NCI-H187 treated with DMSO at 0.1 percent for 48 hours (cell line): ENCODE results near the gene CCDC172.

Experiments used
- DNase-seq: peaks from one replicate; lab custom pipeline; 2025; lab: John Stamatoyannopoulos, UW

Gene CCDC172, protein sequence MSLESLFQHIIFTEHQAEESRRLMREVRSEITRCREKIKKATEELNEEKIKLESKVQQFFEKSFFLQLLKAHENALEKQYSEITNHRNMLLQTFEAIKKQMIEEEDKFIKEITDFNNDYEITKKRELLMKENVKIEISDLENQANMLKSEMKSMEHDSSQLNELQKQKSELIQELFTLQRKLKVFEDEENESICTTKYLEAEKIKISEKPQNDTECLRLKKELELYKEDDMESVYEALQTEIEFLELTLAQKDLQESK

DNA sequence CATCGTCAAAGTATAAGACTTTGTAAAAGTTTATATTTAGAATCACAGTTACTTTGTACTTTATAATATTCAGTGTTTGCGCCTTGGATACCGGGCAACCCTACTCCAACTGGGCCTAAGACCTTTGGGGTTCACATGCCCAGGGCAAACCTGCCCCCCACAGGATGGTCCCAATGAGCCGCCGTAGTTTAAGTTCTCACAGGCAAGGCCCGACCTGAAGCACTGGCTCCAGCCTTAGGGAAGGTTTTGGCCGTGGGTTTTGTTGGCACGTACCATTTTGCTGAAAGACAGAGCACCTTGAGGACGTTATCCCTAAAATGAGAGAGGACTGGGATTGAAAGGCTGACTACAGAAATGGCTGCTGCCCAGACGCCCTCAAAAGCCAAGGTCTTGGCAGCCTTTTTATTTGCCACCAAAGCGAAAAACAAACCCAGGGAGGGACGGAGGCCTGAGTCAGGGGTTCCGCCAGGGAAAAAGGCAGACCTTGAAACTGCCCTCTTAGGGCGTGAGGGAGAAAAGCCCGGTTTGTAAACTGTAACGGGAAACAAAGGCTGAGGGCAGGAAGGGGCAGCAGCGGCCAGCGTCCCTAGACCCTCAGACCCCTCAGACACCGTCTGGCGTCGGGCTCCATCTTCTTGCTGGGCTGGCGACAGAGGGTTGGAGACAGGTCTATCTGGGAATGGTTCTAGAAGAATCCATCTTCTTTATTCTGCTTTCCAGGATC, at the start of gene CCDC172:
Gene CCDC172, plus strand, starts transcription at position 222 of the 724 bp plus-strand sequence. CDS start 564 bp downstream, outside the sequence.
- DNase-seq, result no peak

DNA sequence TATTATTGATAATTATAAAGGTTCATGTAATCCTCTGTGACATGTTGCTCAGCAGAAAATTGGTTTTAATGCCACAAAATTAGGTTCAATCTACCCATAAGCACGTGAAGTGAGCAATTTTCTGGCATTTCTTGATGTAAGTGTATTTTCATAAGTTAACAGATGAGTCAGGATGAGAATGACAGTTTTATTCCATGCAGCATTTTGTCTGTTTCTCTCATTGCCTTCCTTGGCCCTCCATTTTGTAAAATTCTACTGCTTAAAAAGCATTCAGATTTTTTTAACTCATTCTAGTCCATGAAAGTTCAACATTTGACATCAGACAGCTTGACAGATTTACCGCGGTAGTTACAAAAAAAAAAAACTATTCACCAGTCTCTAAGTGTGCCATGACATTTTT, 47.3 kb upstream of the CCDC172 start:
- no peak for DNase-seq

DNA sequence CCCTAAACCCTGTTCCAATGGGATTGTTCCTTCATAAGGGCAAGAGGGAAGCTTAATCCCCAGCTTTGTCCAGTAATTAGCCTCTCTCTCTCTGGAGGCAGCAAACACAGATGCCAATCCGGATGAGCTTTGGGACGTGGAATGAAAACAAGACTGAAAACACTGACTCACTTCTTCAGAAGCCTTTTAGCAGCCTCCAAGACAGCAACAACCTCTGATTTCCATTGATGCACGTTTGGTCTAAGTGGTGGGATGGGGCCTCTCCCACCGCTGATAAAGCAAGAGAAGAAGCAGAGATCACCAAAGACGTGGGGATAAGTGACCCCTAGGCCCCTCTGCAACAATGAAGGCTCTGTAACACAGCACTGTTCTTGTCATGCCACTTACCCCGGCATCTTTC, 45.4 kb upstream of the CCDC172 start:
- no peak for DNase-seq

DNA sequence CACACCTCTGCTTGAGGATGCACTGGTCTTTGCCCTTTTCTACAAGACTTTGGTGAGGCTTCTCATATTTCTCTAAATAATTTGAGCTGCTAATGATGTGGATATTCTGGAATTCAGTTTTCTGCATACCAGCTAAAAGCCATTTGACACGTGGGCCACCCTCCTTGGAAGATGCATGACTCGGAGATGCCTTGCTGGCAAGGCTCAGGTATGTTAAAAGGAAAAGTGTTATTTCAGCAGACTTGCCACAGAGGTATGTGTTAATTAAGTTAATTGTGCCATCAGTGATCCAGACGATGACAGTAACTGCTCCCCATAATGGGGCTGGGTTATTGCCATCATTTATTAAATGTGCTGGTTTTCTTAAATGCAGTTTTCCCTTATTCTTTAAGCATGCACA, 42.5 kb upstream of the CCDC172 start:
- no peak for DNase-seq

DNA sequence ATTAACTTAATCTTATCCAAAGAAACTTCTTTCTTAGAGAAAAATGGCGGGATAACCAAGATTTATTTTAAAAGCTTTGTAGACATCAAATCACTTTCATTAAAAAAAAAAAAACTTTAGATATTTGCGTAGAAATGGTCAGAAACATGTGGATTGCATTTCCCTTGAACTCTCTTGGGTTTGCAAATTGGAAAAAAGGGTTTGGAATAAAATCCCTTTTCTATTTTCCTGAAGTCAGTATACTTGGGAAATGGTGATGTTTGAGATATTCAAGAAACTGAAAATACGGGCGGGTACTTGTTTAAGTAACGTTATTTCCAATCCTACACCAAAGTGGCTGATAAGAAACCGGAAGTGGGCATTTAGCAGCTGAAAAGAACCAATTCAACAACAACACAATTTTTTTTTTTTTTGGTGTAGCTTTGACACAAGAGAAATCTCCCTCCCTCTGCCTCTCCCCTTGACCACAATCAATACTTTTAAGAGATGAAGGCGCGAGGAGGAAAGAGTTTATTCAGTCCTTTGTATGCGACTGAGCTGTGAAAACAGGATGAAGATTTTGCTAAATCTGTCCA, 37.5 kb upstream of the CCDC172 start:
- no peak for DNase-seq

DNA sequence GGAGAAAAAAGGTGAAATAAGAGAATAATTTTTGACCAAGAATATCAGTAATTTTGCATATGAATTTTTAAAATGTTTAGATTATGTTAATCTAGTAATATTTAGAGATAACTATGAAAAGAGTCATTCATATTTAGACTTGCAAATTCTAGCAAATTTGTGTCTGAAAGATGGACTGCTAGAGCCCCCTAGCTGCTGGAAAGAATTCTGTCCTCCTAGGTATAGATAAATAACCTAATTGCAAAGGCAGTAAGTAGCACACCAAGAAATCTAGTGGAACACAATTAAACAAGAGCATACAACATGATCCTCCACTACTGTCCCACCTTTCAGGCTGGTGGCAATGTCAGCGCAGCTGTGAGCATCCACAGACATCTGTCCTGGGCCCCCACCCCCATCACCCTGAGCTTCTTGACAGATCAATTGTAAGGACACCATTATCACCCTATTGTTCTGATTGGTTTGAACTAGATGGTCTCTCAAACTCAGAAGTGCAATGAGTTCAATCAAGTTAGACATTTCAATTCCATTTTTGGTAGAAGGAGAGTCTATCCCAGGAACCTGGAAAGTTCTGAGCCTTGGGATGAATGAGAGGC, 36.2 kb upstream of the CCDC172 start:
- no peak for DNase-seq

DNA sequence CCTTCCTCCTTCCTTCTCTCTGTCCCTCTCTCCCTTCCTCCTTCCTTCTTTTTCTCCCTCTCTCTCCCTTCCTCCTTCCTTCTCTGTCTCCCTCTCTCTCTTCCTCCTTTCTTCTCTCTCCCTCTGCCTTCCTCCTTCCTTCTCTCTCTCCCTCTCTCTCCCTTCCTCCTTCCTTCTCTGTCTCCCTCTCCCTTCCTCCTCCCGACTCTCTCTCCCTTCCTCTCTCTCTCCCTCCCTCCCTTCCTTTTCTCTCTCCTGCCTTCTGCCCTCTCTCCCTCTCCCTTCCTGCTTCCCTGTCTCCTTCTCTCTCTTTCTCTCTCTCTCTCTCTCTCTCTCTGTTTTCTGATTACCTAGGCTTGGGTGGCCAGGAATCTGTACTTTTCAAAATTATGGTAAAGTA, 34.6 kb upstream of the CCDC172 start:
- DNase-seq, result no peak

DNA sequence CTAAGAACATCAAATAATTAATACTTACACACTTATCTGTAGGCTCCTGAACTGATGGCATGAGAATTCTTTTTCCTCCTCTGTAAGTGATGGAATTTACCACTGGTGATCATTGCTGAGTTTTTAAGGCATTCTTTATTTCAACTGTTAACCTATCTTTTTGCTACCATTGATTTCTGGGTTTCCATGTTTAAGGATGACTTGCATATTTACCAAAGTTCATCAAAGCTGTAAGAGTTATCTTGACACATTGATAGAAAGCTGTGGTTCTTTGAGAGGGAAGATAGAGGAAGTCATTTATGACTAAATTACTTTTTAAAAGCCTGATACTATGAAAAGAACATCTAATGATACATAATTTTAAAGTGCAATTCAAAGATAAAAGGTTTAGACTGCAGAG, 31.8 kb upstream of the CCDC172 start:
- DNase-seq, result no peak

DNA sequence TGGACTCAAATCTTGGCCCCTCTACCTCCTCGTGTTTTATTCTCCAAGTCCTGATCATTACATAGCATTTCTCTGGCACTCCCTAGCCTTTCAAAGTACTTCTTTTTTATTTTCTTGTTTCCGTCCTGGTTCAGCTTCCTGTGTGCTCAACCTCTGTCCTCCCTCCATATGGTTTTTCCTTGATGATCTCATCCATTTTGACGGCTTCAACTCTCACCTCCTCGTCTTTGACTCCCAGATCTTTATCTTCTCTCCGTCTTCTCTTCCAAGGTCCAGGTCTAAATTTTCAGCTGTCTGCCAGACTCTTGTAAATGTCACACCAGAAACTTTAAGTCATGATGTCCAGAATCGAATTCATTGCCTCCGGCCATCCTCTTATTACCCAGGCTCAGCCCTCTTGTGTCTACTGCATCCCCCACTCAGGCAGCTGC, 27.9 kb upstream of the CCDC172 start:
- DNase-seq, result no peak

DNA sequence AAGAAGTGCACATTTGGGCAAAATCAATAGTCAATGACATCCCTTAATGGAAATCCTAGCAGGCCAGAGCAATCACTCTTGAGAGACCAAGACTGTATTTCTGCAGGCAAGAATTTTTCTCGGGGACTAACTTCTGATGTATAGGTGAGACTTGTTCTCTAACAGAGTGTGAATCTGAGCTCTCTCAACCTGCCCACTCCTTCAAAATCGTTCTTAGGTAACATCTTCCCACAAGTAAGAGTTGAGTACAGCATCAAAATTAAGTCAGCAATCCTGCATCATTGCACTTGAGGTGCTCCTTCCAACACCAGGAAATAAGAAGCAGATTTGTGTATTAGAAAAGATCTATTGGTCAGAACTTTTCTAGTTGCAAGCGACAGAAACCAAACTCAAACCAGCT, 25.7 kb upstream of the CCDC172 start:
- DNase-seq, result no peak

DNA sequence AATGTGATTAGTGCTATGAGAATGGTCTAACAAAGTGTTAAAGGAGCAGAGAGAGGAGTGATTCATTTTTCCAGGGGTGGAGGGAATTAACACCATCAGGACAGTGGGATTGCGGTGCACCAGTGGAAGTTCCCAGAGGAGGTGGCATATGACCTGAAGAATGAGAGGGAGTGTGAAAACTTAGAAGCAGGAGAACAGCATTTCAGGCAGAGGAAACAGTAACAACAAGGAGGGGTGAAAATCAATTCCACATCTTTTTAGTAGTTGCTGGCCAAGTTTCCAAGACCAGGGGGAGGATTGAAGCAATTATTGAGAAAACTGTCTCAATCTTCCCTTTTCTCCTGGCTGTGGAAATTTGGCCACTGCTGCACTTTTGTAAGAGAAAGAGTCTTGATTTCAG, 23.7 kb upstream of the CCDC172 start:
- DNase-seq, result no peak

DNA sequence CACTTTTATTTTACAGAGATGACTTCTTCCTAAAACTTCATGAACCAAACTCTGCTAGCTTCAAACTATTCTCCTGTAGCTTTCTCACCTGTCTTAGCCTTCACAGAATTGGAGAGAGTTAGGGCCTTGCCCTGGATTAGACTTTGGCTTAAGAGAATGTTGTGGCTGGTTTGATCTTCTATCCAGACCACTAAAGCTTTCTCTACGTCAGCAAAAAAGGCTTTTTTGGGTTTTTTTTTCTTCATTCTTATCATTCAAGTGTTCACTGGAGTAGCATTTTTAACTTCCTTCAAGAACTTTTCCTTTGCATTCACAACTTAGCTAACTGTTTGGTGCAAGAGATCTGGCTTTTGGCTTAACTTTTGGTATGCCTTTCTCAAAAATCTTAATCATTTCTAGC, 19.3 kb upstream of the CCDC172 start:
- no peak for DNase-seq

DNA sequence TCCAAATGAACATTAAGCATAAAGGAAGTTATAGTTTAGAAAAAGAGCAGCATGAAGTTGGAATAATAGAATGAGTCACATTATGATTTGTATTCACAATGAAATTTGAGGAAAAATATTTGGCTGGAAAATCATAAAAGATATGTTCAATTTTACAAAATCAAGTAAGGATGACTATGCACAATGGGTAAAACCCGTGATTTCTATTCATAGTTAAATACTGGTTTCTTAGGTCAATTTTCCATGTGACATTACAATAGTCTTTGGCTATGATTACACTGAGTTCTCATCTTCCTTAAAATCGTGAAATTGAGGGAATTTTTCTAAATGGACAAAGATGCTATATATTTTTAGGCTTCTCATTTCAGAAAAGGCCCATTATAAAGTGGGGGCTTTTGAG, 17.4 kb upstream of the CCDC172 start:
- DNase-seq, result no peak

DNA sequence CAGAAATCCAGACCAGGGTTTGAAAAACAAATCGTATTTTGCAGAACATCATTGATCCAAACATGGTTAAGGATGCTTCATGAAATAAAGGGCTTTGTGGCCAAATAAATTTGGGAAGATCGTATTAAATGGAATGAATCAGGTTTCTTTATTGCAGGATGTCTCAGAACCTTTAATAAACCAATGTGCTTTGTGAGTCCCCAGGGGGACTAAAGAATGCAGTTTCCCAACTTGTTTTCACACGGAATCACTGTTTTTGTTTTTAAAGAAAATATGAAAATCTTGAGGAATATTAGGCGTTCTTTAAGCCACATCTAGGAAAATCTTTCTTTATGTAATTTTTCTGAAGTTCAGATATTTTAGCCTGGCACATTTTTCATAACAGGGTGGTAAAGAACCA, 16.8 kb upstream of the CCDC172 start:
- DNase-seq, result no peak

DNA sequence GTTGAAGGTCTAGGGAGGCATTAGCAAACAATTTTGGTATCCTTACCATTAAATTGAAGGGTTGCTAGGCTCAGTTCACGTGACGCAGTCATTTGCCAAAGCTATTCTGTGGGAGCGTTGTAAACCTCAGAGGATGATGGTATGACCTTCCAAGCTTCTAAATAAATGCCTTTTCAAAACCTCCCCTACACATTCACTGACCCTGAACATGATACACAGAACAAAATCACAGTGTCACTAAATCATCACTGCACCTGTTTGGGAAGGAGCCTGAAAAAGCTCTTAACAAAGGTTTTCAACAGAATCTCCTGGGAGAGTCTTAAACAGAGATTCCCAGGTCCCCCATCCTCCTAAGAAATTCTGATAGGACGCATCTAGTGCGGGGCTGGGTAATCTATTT, 13.2 kb upstream of the CCDC172 start:
- peak; percentile 9 for DNase-seq

DNA sequence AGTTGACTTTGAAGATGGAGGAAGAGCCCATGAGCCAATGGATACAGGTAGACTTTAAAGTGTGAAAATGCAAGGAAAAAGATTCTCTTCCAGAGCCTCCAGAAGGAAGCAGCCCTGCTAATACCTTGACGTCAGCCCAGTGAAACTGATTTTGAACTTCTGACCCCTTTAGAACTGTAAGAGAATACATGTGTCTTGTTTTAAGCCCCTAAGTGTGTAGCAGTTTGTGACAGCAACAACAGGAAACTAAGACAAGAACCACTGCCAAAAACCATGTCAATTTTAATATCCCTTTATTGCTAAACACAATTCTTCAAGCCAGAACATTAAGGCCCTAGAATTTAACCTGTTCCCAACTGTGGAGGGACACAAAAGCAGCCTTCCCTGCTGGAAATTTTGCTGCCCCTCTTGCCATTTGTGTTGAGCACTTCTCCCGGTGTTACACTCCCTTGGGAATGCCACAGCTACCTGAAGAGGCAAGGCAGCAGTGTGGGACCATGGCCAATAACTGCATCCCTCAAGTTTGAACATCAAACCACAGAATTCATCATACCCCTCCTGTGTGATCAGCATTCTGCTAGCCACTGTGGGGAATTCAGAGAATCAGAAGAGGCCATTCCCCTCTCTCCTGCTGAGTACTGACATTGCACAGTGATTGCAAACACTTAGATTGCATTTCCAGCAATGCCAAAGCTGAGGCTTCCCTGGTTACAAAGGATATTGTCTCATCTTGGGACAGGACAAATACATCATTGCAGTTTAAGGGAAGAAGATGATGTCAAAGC, 12.3 kb upstream of the CCDC172 start:
- DNase-seq, result no peak

DNA sequence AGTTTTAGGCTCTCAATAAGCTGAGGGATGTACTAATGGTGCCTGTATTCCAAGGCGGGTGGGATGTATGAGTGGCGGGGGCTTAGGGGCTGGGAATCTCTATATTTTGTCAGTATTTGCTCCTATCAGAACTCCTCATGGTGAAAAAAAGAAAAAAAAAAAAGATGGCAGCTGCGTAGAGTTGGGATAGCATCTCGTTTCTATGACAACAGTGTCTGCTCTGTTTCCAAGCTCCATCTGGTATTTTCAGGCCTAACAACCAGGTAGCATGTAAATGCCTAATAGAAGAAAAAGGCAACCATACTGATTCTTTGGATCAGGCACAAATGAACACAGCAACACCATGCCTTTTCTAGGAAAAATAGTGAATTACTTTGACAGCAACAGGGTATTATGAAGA, 11.7 kb upstream of the CCDC172 start:
- DNase-seq, result no peak

DNA sequence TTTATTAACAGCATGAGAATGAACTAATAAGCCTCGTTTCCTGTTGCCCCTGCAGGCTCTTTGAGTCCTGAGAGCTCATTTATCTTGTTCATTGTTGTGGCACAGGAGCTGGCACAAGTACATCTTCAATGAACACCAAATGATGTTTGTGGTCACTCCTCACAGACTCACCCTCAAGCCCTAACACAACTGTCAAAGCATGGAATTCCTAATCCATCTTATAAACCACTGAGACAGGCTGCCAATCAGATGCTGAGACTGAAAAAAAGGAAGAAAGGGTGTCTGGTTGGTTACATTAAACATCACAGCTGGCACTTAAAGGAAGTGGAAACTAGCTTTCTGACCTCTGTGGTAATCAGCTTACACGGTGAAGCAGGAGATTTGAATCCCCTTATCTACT, 7.7 kb upstream of the CCDC172 start:
- DNase-seq, result no peak

DNA sequence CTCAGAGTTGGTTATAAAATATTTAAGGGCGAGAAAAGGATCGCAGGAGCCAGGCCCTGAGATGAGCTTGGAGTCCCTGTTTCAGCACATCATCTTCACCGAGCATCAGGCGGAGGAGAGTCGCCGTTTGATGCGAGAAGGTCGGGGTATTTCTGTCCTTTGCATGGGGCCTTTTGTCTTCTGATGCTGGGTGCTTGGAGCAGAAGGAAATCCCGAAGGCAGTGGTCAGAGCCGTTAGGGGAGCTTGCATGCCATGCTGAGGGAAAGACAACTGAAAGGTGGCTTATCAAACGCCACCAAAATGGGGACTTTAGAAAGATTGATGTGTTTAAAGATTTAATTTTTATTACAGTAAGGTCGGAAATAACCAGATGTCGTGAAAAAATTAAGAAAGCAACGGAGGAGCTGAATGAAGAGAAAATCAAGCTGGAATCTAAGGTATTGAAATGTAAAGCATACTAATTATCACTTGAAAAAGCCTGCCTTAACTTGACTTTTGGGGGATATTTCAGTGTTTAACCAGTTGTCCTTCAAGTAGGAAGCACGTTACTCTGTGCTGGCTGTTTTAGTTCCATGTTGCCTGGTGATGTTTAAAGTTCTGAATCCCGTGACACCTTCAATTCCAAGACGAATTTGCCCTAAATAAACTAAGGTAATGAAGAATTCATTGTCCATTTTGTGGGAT, 845 bp downstream of the CCDC172 start:
- no peak for DNase-seq

DNA sequence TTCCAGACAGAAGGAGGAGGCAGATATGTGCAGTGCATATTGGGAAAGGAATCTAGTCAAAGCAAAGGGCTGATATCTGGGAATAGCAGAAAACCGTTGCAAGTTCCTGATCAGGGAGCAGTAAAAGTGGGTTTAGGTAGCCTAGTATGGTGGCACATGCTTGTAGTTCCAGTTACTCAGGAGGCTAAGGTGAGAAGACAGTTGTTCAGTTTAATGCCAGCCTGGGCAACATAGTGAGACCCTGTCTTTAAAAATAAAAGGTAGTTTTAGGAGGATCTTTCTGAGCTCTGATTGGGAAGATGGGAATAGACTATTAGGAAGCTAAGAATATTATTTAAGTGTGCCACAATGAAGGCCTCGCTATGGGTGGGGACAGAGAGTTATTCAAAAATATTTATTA, 1.7 kb downstream of the CCDC172 start:
- DNase-seq, result no peak

DNA sequence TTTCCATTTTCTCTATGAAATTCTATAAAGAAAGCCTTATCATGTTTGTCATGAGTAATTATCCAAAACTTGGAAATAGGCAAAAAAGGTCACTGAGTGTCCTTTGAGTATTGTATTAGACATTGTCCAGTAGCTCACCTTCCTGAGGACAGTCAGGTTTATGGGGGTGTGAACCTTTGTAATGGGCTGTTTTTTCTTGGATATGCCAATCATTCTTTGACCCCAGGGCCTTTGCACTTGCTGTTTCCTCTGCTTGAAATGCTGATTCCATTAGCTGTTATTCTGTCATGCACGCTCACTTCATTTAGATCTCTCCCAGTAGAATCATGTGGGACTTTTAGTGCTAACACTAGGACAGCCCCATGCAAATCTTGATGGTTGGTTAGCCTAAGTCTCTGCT, 4.9 kb downstream of the CCDC172 start:
- DNase-seq, result no peak

DNA sequence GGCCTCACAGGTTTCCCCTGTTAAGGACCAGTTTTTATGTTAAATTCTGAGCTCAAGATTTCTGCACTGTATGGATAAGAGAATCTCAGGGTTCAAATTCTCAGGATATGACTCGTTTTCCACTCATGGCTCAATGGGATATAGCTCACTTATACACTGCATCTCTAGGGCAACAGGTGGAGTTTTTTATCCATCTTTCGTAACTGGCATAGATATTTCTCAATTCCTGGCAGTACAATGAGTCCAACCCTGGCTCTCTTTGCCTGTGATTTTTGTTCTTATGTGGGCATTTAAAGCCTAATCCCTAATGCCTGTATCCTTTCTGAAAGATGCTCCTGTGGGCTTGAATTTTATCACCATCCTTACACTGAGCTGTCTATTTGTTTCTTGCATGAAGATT, 7.6 kb downstream of the CCDC172 start:
- DNase-seq, result no peak
